Esophagus squamous epithelium (tissue), 5 donors: ENCODE results near the gene RNASE7. TPM values are rescaled to one million over a fixed set of nuclear protein-coding genes. Genes with fewer than 3 reads are reported as not detected.

Source experiments
- DNase-seq: peaks from one replicate; lab custom pipeline; 2025; lab: John Stamatoyannopoulos, UW
- H3K27ac ChIP-seq, 4 donors: fragments of 200-600 bp; sonication (generic); one replicate each; pipeline ENCODE4 v1.5.1; 2016 to 2019; ENCODE audit warnings: mild to moderate bottlenecking in 1 of 4
- H3K27me3 ChIP-seq, 4 donors: fragments of 200-600 bp; sonication (generic); 1 replicate in 3 of 4; 2 replicates in 1 of 4; pipeline versions ENCODE4 v1.5.1 to v1.6.0; 2017 to 2021; ENCODE audit warnings: antibody characterized with exemption in 1 of 4
- H3K36me3 ChIP-seq, 3 donors: fragments of 200-600 bp; sonication (generic); one replicate each; pipeline ENCODE4 v1.5.1; 2016 to 2019
- H3K4me1 ChIP-seq, 3 donors: fragments of 200-600 bp; sonication (generic); one replicate each; pipeline ENCODE4 v1.5.1; 2017 to 2019
- H3K4me3 ChIP-seq, 4 donors: fragments of 200-600 bp; sonication (generic); 1 replicate in 3 of 4; 2 replicates in 1 of 4; pipeline ENCODE4 v1.5.1; 2016 to 2019; ENCODE audit warnings: mild to moderate bottlenecking in 2 of 4, moderate library complexity in 1 of 4
- H3K9me3 ChIP-seq, 3 donors: fragments of 200-600 bp; sonication (generic); one replicate each; pipeline ENCODE4 v1.5.1; 2016 to 2019
- POLR2A ChIP-seq, 4 donors: fragments of 450-650 bp; IDR thresholded peaks; one replicate each; pipeline ENCODE4 v1.6.1; 2017; ENCODE audit warnings: antibody characterized with exemption in 4 of 4, mild to moderate bottlenecking in 4 of 4, moderate library complexity in 3 of 4
- WGBS, 2 donors: methylation state at CpG; one replicate each; pipeline ENCODE4 v1.1.5; 2018; 5-methylcytosine and 5-hydroxymethylcytosine counted together
- intact Hi-C: fragments of 100-400 bp; cut with DNase I; formaldehyde crosslinking; loops from one replicate; pipeline ENCODE4 v1.15.0; 2022
- total RNA-seq, 4 donors: library from RNA; depleted of rRNA; stranded (reverse); fragments of >200 nt; gene quantifications; one replicate each; pipeline ENCODE4 v1.1.0, GENCODE V29; 2016
- TF ChIP-seq, protein P1 (sequence below), 6 experiments: fragments of 450-650 bp in 4 of 6; fragments of 200-600 bp in 2 of 6; sonication (generic) in 2 of 6; IDR thresholded peaks; one replicate each; pipeline ENCODE4 v1.5.1; 2016 to 2019; ENCODE audit warnings: antibody characterized with exemption in 6 of 6, mild to moderate bottlenecking in 4 of 6, moderate library complexity in 4 of 6
- donor health status: DM: yes; HTN: yes; CAD: no.

RNASE7 gene
- total RNA-seq, 4 donors from 2014 or later = 0.97 to 13.3 (median 1.1) TPM; not detected in 1

DNA sequence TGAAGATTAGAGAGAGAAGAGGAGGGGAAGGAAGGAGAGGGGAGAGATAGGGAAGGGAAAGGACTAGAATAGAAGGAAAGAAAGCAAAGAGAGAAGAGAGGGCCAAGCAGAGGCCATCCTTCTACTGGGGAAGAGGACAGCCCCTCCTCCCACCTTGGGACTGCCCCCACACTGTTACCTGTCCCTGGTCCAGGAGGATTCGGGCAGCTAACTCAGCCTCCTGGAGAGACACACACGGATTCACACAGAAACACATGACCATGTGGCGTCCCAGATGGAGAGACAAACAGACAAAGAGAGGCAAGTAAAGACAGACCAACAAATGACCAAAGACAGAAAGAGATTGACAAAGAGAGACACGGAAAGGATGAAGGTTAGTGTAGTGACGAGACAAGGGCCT lies 19.5 kb upstream of the RNASE7 start:
- Histone ChIP-seq H3K27ac (peak overlapping the region; percentile 81 to 95 (median 90)), H3K9me3 (no peaks in the 10 kb centered on the region), H3K27me3 (no peaks in the 10 kb centered on the region), H3K36me3 (peaks cover 13 to 48% (median 18%) of the 10 kb centered on the region in 3 donors), H3K4me1 (peaks cover 12 to 72% (median 25%) of the 10 kb centered on the region in 3 donors), H3K4me3 (peak overlapping the region; percentile 68 to 94 (median 80))
- 72 to 83% methylated on average over 5 of the region's 5 CpGs for WGBS, 2 donors
- TF ChIP-seq, protein P1, sequence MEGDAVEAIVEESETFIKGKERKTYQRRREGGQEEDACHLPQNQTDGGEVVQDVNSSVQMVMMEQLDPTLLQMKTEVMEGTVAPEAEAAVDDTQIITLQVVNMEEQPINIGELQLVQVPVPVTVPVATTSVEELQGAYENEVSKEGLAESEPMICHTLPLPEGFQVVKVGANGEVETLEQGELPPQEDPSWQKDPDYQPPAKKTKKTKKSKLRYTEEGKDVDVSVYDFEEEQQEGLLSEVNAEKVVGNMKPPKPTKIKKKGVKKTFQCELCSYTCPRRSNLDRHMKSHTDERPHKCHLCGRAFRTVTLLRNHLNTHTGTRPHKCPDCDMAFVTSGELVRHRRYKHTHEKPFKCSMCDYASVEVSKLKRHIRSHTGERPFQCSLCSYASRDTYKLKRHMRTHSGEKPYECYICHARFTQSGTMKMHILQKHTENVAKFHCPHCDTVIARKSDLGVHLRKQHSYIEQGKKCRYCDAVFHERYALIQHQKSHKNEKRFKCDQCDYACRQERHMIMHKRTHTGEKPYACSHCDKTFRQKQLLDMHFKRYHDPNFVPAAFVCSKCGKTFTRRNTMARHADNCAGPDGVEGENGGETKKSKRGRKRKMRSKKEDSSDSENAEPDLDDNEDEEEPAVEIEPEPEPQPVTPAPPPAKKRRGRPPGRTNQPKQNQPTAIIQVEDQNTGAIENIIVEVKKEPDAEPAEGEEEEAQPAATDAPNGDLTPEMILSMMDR (IDR thresholded peaks at IDR 0.05) = no peak
- no peak for TF ChIP-seq POLR2A (IDR thresholded peaks at IDR 0.05)
- intact Hi-C loops = no loop called here
- DNase-seq = no peak

DNA sequence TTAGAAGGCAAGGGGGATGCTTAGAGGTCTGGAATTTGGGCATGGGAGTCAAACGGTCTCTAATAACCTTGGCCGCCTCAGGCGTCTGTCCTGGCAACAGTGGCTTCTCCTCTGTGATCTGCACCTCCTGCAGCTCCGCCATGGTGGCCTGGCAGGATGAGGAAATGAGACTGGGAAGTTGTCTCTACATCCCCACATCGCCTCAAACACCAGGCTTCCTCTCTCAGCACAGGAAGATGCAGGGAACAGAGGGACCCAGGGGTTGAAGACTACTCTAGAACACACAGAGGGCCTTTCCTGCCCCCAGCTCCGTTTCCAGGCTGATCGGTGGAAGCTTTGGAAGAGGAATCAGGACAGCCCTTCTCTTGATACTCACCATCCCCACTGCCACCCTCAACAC lies 19.0 kb upstream of the RNASE7 start:
- DNase-seq = no peak
- intact Hi-C loops = no loop called here
- Histone ChIP-seq H3K27ac (peak overlapping the region; percentile 81 to 95 (median 90)), H3K9me3 (no peaks in the 10 kb centered on the region), H3K27me3 (no peaks in the 10 kb centered on the region), H3K4me1 (peaks cover 12 to 67% (median 25%) of the 10 kb centered on the region in 3 donors), H3K4me3 (peak overlapping the region; percentile 68 to 94 (median 80)), H3K36me3 (peaks cover 12 to 43% (median 13%) of the 10 kb centered on the region in 3 donors)
- 55 to 80% methylated on average over 5 to 6 of the region's 7 CpGs for WGBS, 2 donors
- no peak for TF ChIP-seq POLR2A (IDR thresholded peaks at IDR 0.05)
- TF ChIP-seq, protein P1 (IDR thresholded peaks at IDR 0.05) = no peak

DNA sequence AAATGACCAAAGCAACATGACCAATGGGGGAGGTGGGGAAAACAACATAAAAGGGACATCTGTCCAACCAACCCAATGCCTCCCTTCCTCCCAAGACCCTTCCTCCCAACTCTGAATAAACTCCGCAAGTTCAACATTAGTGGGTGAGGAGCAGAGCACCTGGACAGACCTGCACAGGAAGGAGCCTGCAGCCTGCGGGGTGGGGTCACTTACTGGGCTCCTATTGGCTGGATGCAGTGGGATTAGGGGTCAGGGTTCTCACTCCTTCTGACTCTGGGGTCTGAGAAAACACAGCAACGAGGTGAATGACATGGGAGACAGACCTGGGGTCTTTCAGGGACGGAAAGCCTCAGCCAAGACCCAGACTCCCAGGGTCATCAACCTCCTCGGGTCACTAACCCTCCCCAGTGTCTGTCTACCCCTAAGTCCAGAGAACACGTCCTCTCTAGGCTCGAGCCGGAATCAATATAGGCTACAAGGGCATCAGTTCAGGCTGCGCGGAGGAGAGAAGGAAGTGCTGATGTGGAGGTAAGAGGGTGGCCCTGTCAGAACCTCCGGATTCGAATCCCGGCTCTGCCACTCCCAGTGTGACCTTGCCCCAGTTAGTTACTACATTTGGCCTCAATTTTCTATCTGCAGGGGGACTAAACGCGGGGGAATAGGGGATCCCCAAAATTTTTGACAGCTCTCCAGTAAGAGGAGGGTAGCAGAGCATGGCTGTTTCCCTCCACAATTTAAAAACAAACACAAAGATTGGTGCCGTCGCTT lies 18.2 kb upstream of the RNASE7 start:
- Histone ChIP-seq H3K9me3 (no peaks in the 10 kb centered on the region), H3K27ac (peak overlapping the region; percentile 81 to 95 (median 90)), H3K27me3 (no peaks in the 10 kb centered on the region), H3K36me3 (peaks cover 6 to 34% (median 12%) of the 10 kb centered on the region in 3 donors), H3K4me1 (peaks cover 12 to 67% (median 25%) of the 10 kb centered on the region in 3 donors), H3K4me3 (peak overlapping the region; percentile 68 to 94 (median 80))
- no peak for DNase-seq
- 21 to 25% methylated on average over 15 of the region's 17 CpGs for WGBS, 2 donors
- intact Hi-C loops = no loop called here
- TF ChIP-seq POLR2A (IDR thresholded peaks at IDR 0.05) = no peak
- TF ChIP-seq, protein P1 (IDR thresholded peaks at IDR 0.05) = no peak

DNA sequence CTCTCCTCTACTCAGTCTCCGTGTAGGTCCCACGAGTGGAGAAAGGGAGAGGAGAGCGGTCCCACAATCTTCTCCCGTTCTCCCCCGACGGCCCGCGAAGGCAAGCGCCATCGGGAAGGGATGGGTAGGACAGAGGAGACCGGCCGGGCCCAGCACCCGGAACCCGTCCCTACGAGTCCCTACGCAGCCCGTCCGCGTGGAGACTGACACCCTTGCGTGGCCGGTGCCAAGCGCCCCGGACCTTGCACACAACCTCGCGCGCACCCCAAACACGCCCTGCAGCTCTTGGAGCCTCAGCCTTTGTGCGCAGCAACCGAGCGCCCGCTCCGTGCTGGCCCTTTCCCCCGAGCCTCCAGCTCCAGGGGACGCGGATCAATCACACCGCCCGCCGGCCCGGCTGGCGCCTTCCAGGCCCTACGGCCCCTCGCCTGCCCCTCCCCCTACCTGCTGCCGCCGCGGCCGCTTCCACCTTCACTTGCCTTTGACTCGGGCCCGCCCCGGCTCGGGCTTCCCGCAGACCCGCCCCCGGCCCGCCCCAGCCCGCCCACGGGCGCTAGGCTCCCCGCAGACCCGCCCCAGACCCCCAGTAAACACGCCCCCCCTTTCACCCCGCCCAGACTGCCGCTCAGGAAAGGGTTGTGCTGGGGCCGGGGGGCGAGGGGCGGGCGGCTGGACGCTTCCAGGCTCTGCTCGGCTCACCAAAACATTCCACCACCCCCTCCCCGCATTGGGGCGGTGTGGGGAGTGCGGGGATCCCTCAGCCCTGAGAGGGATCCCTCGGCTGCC lies 17.4 kb upstream of the RNASE7 start, which contains the start of gene NDRG2:
Gene NDRG2, minus strand, starts transcription at position 477 of the 786 bp plus-strand sequence. CDS start 1,746 bp downstream, outside the sequence.
- Histone ChIP-seq H3K27ac (peak within 1 kb of the TSS; percentile 81 to 95 (median 90)), H3K4me1 (peaks cover 12 to 67% (median 25%) of the 10 kb centered on the region in 3 donors), H3K27me3 (no peaks in the 10 kb centered on the region), H3K36me3 (peaks cover 0 to 27% (median 5%) of the 10 kb centered on the region in 3 donors), H3K4me3 (peak within 1 kb of the TSS; percentile 68 to 94 (median 80)), H3K9me3 (no peaks in the 10 kb centered on the region)
- TF ChIP-seq, protein P1 (IDR thresholded peaks at IDR 0.05) = no peak
- peak in 1 of 4 donors; percentile 55 for TF ChIP-seq POLR2A (IDR thresholded peaks at IDR 0.05)
- 0% methylated on average over 2 to 8 of the region's 72 CpGs for WGBS, 2 donors
- intact Hi-C loops = no loop called here
- no peak for DNase-seq
